GM21825 (cell line): ENCODE results near the gene ANKMY1.

Experiments used
- ATAC-seq: cut with Tn5 transposase; IDR thresholded peaks from one replicate; pipeline ENCODE4 v1.9.1; 2021; ENCODE audit warnings: mild to moderate bottlenecking, moderate library complexity; ENCODE audit not compliant: unreplicated experiment

Gene ANKMY1

GRCh38 chr2:240478346-240479110 lies 79.3 kb downstream of the ANKMY1 start:
- ATAC-seq = no peak

DNA sequence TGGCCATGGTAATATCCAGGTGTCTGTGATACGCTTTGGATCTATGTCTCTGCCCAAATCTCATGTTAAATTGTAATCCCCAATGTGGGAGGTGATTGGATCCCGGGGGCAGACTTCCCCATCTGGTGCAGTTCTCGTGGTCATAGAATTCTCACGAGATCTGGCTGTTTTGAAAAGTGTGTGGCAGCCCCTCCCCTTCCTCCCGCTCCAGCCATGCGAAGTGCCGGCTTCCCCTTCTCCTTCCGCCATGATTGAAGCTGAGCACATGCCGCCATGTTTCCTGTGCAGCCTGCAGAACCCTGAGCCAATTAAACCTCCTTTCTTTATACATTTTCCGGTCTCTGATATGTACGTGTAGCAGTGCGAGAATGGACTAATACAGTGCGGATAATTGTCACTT lies 79.9 kb downstream of the ANKMY1 start:
- ATAC-seq = no peak

GRCh38 chr2:240473211-240473610 lies 84.6 kb downstream of the ANKMY1 start:
- ATAC-seq = no peak

GRCh38 chr2:240472078-240472790 lies 85.6 kb downstream of the ANKMY1 start:
- ATAC-seq = no peak

GRCh38 chr2:240469740-240470139 lies 88.0 kb downstream of the ANKMY1 start:
- no peak for ATAC-seq

DNA sequence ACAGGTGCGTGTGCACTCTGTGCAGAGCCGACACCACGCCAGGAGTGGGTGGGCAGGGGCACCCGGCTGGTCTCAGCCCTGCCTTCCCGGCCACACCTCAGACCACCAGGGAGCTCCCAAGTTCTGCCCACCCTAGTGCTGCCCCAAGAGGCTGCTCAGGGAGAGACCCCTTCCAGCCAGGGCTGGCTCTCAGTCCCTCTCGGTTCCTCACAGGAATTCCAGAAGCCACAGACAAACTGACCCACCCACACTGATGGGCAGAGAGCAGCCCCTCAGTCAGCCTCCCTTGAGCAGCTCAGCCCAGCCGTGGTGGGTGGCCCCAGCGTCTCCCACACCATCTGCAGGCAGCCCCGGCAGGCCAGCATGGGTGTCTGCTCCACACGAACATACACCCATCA lies 88.5 kb downstream of the ANKMY1 start:
- ATAC-seq = no peak

GRCh38 chr2:240468303-240469238 lies 89.2 kb downstream of the ANKMY1 start:
- no peak for ATAC-seq

GRCh38 chr2:240467659-240468302 lies 90.0 kb downstream of the ANKMY1 start:
- ATAC-seq = no peak

DNA sequence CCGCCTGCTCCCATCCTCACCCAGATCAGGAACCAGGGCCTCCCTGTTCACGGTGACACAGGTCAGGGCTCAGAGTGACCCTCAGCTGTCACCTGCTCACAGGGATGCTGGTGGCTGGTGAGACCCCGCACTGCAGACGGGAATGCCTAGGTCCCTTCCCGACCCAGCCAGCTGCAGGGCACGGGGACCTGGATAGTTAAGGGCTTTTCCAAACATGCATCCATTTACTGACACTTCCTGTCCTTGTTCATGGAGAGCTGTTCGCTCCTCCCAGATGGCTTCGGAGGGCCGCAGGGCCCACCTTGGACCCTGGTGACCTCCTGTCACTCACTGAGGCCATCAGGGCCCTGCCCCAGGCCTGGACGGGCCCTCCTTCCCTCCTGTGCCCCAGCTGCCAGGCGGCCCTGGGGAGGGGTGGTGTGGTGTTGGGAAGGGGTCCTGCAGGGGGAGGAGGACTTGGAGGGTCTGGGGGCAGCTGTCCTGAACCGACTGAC lies 90.6 kb downstream of the ANKMY1 start:
- ATAC-seq = no peak

DNA sequence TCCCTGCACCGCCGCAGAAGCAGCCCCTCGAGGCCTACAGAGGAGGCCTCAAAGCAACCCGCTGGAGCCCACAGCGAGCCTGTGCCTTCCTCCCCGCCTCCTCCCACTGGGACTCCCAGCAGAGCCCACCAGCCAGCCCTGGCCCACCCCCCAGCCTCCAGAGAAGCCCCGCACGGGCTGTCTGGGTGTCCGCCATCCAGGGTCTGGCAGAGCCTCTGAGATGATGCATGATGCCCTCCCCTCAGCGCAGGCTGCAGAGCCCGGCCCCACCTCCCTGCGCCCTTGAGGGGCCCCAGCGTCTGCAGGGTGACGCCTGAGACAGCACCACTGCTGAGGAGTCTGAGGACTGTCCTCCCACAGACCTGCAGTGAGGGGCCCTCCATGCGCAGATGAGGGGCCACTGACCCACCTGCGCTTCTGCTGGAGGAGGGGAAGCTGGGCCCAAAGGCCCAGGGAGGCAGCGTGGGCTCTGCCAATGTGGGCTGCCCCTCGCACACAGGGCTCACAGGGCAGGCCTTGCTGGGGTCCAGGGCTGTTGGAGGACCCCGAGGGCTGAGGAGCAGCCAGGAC lies 91.1 kb downstream of the ANKMY1 start:
- no peak for ATAC-seq

DNA sequence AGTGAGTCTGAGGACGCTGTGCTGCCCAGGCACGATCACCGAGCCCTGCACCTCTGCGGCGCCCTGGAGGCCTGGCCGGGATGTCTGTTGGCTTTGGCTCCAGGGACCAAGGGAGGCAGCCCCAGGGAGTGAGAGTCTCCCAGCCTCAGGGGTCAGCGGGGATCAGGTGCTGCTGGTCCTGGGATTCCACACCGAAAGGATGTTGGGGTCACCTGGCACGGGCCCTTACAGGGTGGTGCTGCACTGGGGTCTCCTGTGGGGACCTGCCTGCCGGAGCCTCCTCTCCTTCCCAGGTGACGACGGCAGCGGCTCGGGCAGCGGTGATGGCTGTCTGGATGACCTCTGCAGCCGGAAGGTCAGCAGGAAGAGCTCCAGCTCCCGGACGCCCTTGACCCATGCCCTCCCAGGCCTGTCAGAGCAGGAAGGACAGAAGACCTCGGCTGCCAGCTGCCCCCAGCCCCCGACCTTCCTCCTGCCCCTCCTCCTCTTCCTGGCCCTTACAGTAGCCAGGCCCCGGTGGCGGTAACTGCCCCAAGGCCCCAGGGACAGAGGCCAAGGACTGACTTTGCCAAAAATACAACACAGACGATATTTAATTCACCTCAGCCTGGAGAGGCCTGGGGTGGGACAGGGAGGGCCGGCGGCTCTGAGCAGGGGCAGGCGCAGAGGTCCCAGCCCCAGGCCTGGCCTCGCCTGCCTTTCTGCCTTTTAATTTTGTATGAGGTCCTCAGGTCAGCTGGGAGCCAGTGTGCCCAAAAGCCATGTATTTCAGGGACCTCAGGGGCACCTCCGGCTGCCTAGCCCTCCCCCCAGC lies 91.8 kb downstream of the ANKMY1 start:
- no peak for ATAC-seq

- ATAC-seq = no peak
These were observed 92.5 kb downstream of the ANKMY1 start for GRCh38 chr2:240465268-240465764.

- ATAC-seq = no peak
These were observed 93.1 kb downstream of the ANKMY1 start for GRCh38 chr2:240464514-240465241.

DNA sequence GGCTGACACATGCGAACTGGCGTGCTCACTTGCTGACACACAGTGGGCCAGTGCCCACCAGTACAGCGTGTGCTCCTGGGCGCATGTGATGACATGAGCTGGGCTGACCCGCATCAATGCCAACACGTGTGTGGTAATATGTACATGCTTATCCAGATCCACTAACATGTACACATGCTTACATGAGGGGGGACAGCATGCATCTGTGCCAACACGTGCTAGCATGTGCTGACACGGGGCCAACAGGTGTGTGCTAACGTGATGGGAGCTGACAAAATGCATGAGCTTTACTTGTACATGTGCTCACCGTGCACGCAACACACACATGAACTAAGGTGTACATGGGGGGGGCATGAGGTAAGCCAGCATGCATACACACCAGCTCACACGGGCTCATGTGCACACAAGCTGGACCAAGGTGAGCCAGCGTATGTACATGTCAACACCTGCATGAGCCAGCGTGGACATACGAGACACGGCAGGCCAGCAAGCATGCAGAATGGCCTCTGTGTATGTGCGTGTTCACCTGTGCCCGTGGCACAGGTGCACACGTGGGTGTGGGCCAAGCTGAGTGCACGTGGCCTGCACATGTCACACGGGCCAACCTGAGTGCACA lies 93.8 kb downstream of the ANKMY1 start:
- ATAC-seq = no peak

DNA sequence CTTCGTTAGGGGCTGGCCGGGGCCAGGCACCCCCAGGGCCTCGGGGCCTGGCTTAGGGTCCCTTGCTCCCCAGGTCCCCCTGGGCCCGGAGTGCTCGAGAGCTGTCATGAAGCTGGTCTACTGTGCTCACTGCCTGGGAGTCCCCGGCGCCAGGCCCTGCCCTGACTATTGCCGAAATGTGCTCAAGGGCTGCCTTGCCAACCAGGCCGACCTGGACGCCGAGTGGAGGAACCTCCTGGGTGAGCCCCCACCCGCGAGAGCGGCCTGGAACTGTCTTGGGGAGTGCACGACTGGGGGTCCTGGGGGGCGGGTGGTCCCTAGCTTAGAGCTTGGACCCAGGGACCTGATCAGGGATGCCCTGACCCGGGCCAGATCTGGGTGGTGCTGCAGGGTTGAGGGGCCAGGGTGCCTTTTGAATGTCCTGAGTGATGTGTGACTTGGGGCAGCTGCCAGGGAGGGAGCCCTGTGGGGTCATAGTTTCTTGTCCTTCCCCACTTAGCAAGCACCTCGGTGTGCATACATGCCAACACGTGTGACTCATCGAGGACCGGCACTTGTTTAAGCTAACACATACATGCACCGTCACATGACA lies 94.4 kb downstream of the ANKMY1 start:
- no peak for ATAC-seq

GRCh38 chr2:240462707-240463273 lies 95.0 kb downstream of the ANKMY1 start:
- no peak for ATAC-seq

DNA sequence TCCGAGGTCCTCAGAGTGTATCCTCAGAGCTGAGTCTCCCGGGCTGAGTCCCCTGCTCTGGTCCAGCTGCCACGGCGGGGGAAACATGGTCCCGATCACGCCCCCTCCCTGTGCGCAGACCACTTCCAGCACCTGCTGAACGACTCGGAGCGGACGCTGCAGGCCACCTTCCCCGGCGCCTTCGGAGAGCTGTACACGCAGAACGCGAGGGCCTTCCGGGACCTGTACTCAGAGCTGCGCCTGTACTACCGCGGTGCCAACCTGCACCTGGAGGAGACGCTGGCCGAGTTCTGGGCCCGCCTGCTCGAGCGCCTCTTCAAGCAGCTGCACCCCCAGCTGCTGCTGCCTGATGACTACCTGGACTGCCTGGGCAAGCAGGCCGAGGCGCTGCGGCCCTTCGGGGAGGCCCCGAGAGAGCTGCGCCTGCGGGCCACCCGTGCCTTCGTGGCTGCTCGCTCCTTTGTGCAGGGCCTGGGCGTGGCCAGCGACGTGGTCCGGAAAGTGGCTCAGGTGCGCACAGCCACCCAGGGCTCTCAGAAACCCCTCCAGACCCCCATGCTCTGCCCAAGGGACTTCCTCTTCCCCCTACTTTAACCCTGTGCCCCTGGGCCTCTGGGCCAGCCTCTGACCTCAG lies 95.6 kb downstream of the ANKMY1 start:
- no peak for ATAC-seq
